ENCODE results near the gene PRSS33.

PRSS33 gene

DNA sequence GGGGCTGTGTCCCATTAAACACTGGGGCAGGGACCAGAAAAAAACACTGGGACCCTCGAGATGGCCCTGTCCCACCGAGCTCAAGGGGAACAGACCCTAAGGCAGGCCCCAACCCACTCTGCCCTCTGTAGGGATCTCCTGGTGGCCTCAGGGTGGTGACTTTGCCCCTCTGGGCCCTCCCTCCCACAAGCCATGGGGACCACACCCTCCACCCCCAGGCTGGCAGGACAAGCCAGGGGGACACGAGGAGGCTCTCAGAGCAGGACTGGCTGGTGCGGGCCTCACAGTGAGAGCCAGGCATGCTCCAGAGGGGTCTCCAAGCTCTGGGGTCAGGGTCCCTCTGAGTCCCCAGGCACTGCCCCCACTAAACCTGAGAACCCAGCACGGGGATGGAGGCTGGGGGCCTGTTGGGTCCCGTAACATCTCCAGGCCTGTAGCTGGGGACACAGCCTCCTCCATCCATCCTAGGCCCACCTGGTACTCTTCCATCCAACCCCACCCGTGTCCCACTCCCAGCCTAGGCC lies 49.4 kb downstream of the PRSS33 start:
- DNase-seq, result no peak

DNA sequence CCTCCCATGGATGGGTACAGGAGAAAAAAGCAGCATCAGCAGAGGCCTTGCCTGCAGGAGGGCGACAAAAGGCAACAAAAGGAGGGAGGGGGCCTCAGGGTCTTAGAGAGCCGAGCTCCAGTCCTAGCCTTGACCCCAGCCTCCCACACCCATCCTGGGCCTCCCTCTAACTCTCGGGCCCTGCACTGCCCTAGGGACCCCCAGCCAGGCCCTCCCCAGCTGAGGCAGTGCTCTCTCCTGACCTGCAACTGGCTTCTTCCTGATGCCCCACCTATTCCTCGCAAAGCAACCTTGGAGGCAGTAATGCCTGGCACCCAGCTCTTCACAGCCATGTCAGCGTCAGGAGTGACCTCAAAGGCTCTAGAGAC lies 50.1 kb downstream of the PRSS33 start:
- no peak for DNase-seq

DNA sequence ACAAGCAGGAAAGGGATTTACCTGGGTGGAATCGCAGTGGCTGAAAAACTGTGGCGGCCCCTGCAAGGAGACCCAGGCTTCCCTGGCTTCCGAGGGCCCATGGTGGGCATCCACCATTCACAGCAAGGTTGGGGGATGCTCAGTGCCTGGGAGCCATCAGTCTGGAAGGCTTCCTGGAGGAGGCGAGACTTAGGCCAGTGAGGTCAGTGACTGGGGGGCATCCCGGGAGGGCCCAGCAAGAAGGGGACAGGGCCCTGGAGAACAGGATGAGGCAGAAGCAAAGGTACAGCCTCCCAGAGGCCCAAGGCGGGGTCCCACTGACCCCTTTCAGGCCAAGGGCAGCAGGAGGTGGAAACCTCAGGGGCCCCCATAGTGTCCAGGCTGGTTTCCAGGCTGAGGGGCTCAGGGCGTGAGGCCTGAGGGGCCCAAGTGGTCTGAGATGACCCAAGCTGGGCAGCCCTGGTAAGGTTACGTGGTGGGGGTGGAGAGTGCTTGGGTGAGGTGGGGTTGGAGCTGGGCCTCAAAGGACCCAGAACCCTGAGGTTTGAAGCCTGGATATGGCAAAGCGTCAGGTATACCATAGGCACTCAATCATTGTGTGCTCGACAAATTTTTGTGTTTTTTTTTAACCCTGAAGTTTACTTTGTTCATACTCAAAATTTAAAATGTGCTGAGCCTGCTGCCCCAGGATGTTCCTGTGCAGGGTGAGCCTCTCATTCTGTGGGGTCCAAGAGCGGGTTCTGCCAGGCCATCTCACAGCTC lies 50.7 kb downstream of the PRSS33 start:
- DNase-seq, result no peak

DNA sequence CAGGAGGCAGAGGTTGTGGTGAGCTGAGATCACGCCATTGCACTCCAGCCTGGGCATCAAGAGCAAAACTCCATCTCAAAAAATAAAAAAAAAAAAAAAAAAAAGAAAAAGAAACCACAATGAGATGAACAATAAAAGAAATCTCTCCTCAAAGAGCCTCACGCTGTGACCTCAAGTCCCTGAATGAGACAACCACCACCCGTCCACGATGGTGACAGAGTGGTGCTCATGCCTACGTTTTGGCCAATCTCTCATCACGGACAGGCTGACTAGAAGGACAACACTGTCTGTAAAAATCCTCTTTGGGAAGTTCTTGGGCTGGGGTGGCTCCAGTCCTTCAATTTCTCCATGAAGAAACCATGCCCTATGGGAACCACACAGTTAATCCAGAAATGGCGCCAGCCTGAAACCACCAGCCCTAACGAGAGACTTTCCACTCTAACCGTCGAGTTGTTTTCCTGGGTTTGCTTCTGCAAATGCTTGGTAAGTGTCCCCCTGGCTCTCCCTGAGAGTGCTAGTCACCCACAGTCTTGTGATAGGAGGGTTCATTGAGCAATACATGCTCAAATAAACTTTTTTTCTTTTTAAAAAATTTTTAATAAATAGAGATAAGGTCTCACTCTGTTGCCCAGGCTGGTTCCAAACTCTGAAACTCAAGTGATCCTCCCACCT lies 52.4 kb downstream of the PRSS33 start:
- DNase-seq, result no peak
